Stomach (tissue), 4 donors: ENCODE results near the gene SYT12.

Experiments used
- POLR2A ChIP-seq, 4 donors: fragments of 450-650 bp; IDR thresholded peaks; one replicate each; pipeline ENCODE4 v1.6.1; 2016; ENCODE audit warnings: antibody characterized with exemption in 4 of 4, control low read depth in 2 of 4, mild to moderate bottlenecking in 1 of 4, moderate library complexity in 1 of 4
- TF ChIP-seq, protein P1 (sequence below), 7 experiments: fragments of 450-650 bp in 4 of 7; fragments of 200-600 bp in 3 of 7; sonication (generic) in 3 of 7; IDR thresholded peaks; one replicate each; pipeline ENCODE4 v1.5.1; 2016 to 2019; ENCODE audit warnings: antibody characterized with exemption in 7 of 7, control low read depth in 2 of 7, mild to moderate bottlenecking in 1 of 7

DNA sequence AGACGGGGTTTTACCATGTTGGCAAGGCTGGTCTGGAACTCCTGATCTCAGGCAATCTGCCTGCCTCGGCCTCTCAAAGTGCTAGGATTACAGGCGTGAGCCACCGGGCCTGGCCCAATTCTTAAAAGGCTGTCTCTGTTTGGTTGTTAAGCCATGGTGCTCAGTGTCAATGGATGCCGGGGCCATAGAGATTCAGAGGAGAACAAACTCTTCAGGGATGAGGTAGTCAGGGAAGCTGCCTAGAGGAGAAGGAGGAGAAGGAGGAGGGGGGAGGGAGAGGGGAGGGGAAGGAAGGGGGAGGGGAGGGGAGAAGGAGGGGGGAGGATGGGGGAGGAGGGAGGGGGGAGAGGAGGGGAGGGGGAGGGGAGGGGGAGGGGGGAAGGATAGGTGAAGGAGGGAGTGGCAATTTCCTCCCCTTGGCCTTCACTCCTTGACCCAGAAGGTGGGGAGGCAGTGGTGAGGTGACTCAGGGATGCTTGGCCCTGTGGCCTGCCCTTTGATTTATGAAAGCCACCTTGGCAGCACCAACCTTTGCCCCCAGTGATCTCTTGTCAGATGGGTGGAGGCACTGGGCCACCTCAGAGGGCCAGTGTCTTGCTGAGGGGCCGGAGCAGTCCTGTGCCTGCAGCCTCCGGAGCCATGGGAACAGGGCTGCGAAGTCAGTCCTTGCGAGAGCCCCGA lies 48.1 kb upstream of the SYT12 start, which contains the start of gene C11orf86:
- TF ChIP-seq POLR2A (IDR thresholded peaks at IDR 0.05), result no peak
- TF ChIP-seq, protein P1, sequence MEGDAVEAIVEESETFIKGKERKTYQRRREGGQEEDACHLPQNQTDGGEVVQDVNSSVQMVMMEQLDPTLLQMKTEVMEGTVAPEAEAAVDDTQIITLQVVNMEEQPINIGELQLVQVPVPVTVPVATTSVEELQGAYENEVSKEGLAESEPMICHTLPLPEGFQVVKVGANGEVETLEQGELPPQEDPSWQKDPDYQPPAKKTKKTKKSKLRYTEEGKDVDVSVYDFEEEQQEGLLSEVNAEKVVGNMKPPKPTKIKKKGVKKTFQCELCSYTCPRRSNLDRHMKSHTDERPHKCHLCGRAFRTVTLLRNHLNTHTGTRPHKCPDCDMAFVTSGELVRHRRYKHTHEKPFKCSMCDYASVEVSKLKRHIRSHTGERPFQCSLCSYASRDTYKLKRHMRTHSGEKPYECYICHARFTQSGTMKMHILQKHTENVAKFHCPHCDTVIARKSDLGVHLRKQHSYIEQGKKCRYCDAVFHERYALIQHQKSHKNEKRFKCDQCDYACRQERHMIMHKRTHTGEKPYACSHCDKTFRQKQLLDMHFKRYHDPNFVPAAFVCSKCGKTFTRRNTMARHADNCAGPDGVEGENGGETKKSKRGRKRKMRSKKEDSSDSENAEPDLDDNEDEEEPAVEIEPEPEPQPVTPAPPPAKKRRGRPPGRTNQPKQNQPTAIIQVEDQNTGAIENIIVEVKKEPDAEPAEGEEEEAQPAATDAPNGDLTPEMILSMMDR (IDR thresholded peaks at IDR 0.05), result no peak
